ENCODE measurements around the gene TLCD3B. TPM values are rescaled to one million over a fixed set of nuclear protein-coding genes. Genes with fewer than 3 reads are reported as not detected.

Gene TLCD3B
- total RNA-seq, 1 donor: 0.54 TPM

DNA sequence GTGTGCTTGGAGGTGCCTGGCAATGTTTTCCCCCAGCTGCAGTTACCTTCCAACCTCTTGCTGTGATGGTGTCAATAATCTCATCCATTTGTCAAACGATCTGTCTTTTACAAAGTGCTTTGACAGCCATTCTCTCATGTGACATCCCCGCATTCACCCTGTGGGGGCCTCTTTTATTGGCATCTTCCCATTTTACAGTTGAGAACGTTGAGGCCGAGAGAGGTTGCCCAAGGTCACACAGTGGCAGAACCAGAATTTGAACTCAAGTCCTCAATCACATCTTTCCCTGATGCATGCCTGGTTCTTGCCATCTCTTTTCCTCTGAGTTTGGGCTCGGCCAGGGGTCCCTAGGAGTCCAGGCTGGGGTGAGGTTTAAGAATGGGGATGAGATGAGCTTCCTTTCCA is 55.9 kb downstream of the TLCD3B start:
- no peak for DNase-seq (ENCODE audit: low read depth in 2 of 3, low spot score in 2 of 3)

Other genes starting within 250 kb of the TLCD3B start
- gene KIF22, start 240.5 kb downstream of the TLCD3B start, total RNA-seq: 73.8 TPM
- 711 TPM for gene MAZ, start 224.7 kb downstream of the TLCD3B start, total RNA-seq
- gene PRRT2, start 219.1 kb downstream of the TLCD3B start, total RNA-seq: 0.27 TPM
- 24.5 TPM for gene PAGR1, start 215.1 kb downstream of the TLCD3B start, total RNA-seq
- 118 TPM for gene MVP, start 210.8 kb downstream of the TLCD3B start, total RNA-seq
- 106 TPM for gene CDIPT, start 168.0 kb downstream of the TLCD3B start, total RNA-seq
- gene SEZ6L2, start 131.7 kb downstream of the TLCD3B start, total RNA-seq: 1.3 TPM
- gene ASPHD1, start 130.8 kb downstream of the TLCD3B start, total RNA-seq: 0.27 TPM
- gene KCTD13, start 105.0 kb downstream of the TLCD3B start, total RNA-seq: 11.3 TPM
- 64.6 TPM for gene TMEM219, start 69.2 kb downstream of the TLCD3B start, total RNA-seq
- 29.1 TPM for gene TAOK2, start 57.4 kb downstream of the TLCD3B start, total RNA-seq
- 9.4 TPM for gene HIRIP3, start 35.7 kb downstream of the TLCD3B start, total RNA-seq
- gene INO80E, start 35.0 kb downstream of the TLCD3B start, total RNA-seq: 21.8 TPM
- gene DOC2A, start 20.2 kb downstream of the TLCD3B start, total RNA-seq: 1.1 TPM
- gene C16orf92, start 8.1 kb downstream of the TLCD3B start, total RNA-seq: not detected
- gene ALDOA, start 34.5 kb upstream of the TLCD3B start, total RNA-seq: 666 TPM
- 215 TPM for gene PPP4C, start 44.7 kb upstream of the TLCD3B start, total RNA-seq
- gene TBX6, start 60.7 kb upstream of the TLCD3B start, total RNA-seq: 2.2 TPM
- gene YPEL3, start 64.9 kb upstream of the TLCD3B start, total RNA-seq: 63.6 TPM
- gene GDPD3, start 82.3 kb upstream of the TLCD3B start, total RNA-seq: 1.1 TPM
- 46.9 TPM for gene MAPK3, start 91.9 kb upstream of the TLCD3B start, total RNA-seq
- 246 TPM for gene CORO1A, start 152.3 kb upstream of the TLCD3B start, total RNA-seq
- 49.8 TPM for gene BOLA2B, start 162.4 kb upstream of the TLCD3B start, total RNA-seq
- 59.2 TPM for gene SLX1A, start 162.6 kb upstream of the TLCD3B start, total RNA-seq
- 12.1 TPM for gene SULT1A3, start 168.0 kb upstream of the TLCD3B start, total RNA-seq
- 1.9 TPM for gene NPIPB13, start 217.2 kb upstream of the TLCD3B start, total RNA-seq